Mesenchymal stem cell (in vitro differentiated cells and primary cell): Measurements from ENCODE around the gene TCF25.

Experiments
- DNase-seq: peaks from one replicate; pipeline ENCODE4 v3.0.0-alpha.2; 2013
- H2AFZ ChIP-seq: one replicate; pipeline ENCODE4 v1.6.1; 2013; ENCODE audit warnings: low read depth, mild to moderate bottlenecking, control low read depth, inconsistent platforms, low read length, moderate library complexity
- H2AK5ac ChIP-seq: 2 replicates; pipeline ENCODE4 v1.6.1; 2013; ENCODE audit warnings: low read length, moderate library complexity, mild to moderate bottlenecking, inconsistent platforms; ENCODE audit not compliant: severe bottlenecking
- H2BK120ac ChIP-seq: one replicate; pipeline ENCODE4 v1.6.1; 2013; ENCODE audit warnings: low read depth, mild to moderate bottlenecking, inconsistent platforms, low read length, moderate library complexity
- H2BK12ac ChIP-seq, 2 experiments: one replicate each; pipeline ENCODE4 v1.6.1; 2013; ENCODE audit warnings: inconsistent platforms in 2 of 2, low read length in 2 of 2, mild to moderate bottlenecking in 2 of 2, moderate library complexity in 2 of 2, control low read depth in 1 of 2
- H2BK15ac ChIP-seq: one replicate; pipeline ENCODE4 v1.6.1; 2013; ENCODE audit warnings: mild to moderate bottlenecking, low read depth, inconsistent platforms; ENCODE audit not compliant: poor library complexity, severe bottlenecking
- H2BK5ac ChIP-seq: 2 replicates; pipeline ENCODE4 v1.6.1; 2013; ENCODE audit warnings: low read depth, mild to moderate bottlenecking, low read length, control low read depth, inconsistent platforms; ENCODE audit not compliant: poor library complexity, severe bottlenecking
- H3K14ac ChIP-seq, 2 experiments: one replicate each; pipeline ENCODE4 v1.6.1; 2013; ENCODE audit warnings: inconsistent platforms in 2 of 2, low read length in 2 of 2, control low read depth in 1 of 2, mild to moderate bottlenecking in 1 of 2, moderate library complexity in 1 of 2
- H3K18ac ChIP-seq, 2 experiments: one replicate each; pipeline ENCODE4 v1.6.1; 2013; ENCODE audit warnings: inconsistent platforms in 2 of 2, low read length in 2 of 2, control low read depth in 1 of 2, low read depth in 1 of 2, mild to moderate bottlenecking in 1 of 2
- H3K23ac ChIP-seq, 2 experiments: one replicate each; pipeline ENCODE4 v1.6.1; 2013; ENCODE audit warnings: inconsistent platforms in 2 of 2, low read length in 2 of 2, mild to moderate bottlenecking in 2 of 2, moderate library complexity in 2 of 2, control low read depth in 1 of 2
- H3K27ac ChIP-seq: 2 replicates; pipeline ENCODE4 v1.5.1; 2013; ENCODE audit warnings: mild to moderate bottlenecking, moderate library complexity, low read length, control low read depth, inconsistent platforms; ENCODE audit not compliant: poor library complexity, severe bottlenecking
- H3K27me3 ChIP-seq, 2 experiments: 2 replicates each; pipeline versions ENCODE4 v1.6.1 to v1.7.0; 2013; ENCODE audit warnings: low read length in 2 of 2, mild to moderate bottlenecking in 2 of 2, moderate library complexity in 2 of 2, control low read depth in 1 of 2, inconsistent platforms in 1 of 2; ENCODE audit not compliant: control insufficient read depth in 1 of 2, insufficient read depth in 1 of 2
- H3K36me3 ChIP-seq, 2 experiments: 2 replicates each; pipeline versions ENCODE4 v1.6.1 to v1.7.0; 2013; ENCODE audit warnings: low read length in 2 of 2, control low read depth in 1 of 2, inconsistent platforms in 1 of 2, low read depth in 1 of 2, mild to moderate bottlenecking in 1 of 2; ENCODE audit not compliant: insufficient read depth in 2 of 2, control insufficient read depth in 1 of 2
- H3K4ac ChIP-seq, 2 experiments: one replicate each; pipeline ENCODE4 v1.6.1; 2013; ENCODE audit warnings: inconsistent platforms in 2 of 2, low read length in 2 of 2, mild to moderate bottlenecking in 2 of 2, moderate library complexity in 2 of 2, control low read depth in 1 of 2, low read depth in 1 of 2
- H3K4me1 ChIP-seq: 2 replicates; pipeline ENCODE4 v1.6.1; 2013; ENCODE audit warnings: low read depth, low read length, control low read depth; ENCODE audit not compliant: control insufficient read depth, insufficient read depth
- H3K4me2 ChIP-seq: 2 replicates; pipeline ENCODE4 v1.6.1; 2013; ENCODE audit warnings: low read length, mild to moderate bottlenecking, inconsistent platforms; ENCODE audit not compliant: poor library complexity, severe bottlenecking
- H3K4me3 ChIP-seq, 2 experiments: 2 replicates each; pipeline versions ENCODE4 v1.5.1 to v1.7.0; 2013; ENCODE audit warnings: low read length in 2 of 2, mild to moderate bottlenecking in 2 of 2, control low read depth in 1 of 2, low read depth in 1 of 2; ENCODE audit not compliant: insufficient read depth in 1 of 2
- H3K79me1 ChIP-seq: replicated peaks from 2 replicates; pipeline ENCODE4 v1.6.1; 2013; ENCODE audit warnings: mild to moderate bottlenecking, control low read depth, low read length, inconsistent platforms; ENCODE audit not compliant: poor library complexity, severe bottlenecking
- H3K9ac ChIP-seq: 2 replicates; pipeline ENCODE4 v1.7.0; 2013; ENCODE audit warnings: mild to moderate bottlenecking, low read length, moderate library complexity
- H3K9me3 ChIP-seq: 2 replicates; pipeline ENCODE4 v1.7.0; 2013; ENCODE audit warnings: mild to moderate bottlenecking, low read length; ENCODE audit not compliant: control insufficient read depth
- H4K8ac ChIP-seq: one replicate; pipeline ENCODE4 v1.6.1; 2013; ENCODE audit warnings: inconsistent platforms, mild to moderate bottlenecking, low read length, moderate library complexity
- H4K91ac ChIP-seq: one replicate; pipeline ENCODE4 v1.6.1; 2013; ENCODE audit warnings: mild to moderate bottlenecking, low read length, inconsistent platforms
- whole genome bisulfite sequencing: methylation state at CpG from one replicate; pipeline ENCODE4 v1.1.7; 2013; ENCODE audit warnings: mixed read lengths; 5-methylcytosine and 5-hydroxymethylcytosine counted together

Gene TCF25

DNA sequence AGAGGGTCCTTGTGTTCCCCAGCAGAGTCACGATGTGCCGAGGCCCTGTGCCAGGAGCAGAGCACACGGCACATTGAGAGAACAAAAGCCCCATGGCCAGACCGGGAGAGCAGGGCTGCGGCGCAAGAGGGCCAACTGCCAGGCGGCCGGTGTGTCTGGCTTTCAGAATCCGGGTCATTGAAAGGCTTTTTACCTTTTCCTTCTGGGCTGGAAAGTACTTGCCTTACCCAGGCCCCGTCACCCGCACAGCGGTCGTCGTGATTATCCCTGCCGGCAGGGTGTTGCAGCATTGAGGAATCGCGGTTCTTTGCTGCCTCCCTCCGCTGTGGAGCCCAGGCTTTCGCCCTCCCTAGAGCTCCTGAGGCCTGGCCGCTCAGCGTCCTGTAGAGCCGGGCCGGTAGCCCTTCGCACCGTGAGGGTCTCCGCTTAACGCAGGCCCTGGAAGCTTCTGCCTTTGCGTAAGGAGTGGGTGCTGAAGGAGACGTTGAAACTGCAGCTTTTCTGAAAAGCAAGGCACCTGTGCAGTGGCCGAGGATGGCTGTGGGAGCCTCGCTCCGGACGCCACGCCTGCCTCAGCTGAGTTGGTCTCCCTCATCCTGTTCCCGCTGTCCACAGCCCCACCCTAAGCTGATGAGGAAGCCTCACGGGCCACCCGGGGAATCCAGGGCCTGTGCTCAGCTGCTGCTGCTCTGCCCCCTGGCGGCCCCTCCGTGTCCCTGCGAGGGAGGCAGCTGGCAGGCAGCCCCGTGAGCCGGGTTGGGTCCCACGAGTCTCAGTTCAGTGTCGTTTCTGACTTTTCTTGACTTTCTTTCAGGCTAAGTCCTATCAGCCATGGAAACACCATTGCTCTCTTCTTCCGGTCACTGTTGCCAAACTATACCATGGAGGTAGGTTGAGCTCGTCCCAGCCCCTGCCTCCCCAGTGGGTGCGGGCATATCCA is 36.7 kb downstream of the TCF25 start:
- Histone ChIP-seq H2BK5ac (no peak overlapping the region), H3K18ac (no peak overlapping the region), H3K27ac (no peak overlapping the region), H2AK5ac (no peak overlapping the region), H3K4me1 (peaks cover 5% of the 10 kb centered on the region), H2BK15ac (no peak overlapping the region), H3K9me3 (no peaks in the 10 kb centered on the region), H4K91ac (no peak overlapping the region), H3K4me2 (no peak overlapping the region), H2AFZ (no peak overlapping the region), H3K79me1 (peaks cover 13% of the 10 kb centered on the region), H3K4me3 (no peak overlapping the region), H3K23ac (no peak overlapping the region), H4K8ac (no peak overlapping the region), H2BK12ac (no peak overlapping the region), H3K27me3 (no peaks in the 10 kb centered on the region), H3K14ac (no peak overlapping the region), H3K36me3 (peaks cover 73 to 86% of the 10 kb centered on the region in 2 experiments), H2BK120ac (no peak overlapping the region), H3K9ac (no peak overlapping the region), H3K4ac (no peak overlapping the region)
- 75% methylated on average over 47 of the region's 47 CpGs for WGBS
- DNase-seq, result peak; percentile 74

DNA sequence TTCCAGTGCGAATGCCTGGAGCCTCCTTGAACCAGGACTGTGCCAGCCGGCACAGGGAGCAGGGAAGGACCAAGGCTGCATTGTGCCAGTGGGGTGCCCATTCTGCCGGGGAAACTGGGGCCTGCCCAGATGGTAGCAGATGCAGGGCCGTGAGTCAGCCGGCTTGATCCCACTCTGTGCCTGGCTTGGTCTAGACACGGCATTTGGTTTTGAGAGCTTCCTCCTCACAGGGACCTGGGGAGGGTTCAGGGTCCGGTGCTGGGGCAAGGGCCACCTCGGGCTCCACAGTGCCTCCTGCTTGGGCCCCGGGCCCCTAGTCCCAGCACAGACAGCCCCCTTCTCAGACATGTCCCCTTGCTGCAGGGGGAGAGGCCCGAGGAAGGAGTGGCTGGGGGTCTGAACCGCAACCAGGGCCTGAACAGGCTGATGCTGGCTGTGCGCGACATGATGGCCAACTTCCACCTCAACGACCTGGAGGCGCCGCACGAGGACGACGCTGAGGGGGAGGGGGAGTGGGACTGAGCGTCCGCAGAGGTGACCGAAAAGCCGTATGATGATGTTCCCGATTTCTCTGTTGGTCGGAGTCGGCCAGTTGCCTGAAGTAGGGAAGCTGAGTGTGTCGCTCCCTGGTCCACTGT is 37.4 kb downstream of the TCF25 start:
- no peak overlapping the region for H3K4ac ChIP-seq

DNA sequence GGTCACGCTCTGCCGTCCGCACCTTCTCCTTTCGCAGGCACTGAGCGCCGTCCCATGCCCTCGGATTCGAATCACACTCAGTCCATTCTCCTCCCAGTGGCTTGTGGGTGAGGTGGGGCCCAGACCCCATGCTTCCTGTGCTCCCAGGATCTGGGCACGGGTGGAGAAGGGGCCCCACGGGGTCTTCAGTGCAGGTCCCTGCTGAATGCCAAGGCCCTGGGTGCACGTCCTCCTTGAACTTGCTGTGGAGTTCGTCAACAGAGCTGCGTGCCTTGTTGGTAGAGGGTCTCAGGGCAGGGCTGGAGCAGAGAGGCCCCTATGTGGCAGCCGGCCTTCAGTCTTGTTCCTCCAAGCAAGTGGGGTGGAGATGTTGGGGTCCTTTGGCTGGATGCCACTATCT is 38.0 kb downstream of the TCF25 start:
- Histone ChIP-seq H3K27me3 (no peaks in the 10 kb centered on the region), H3K4me3 (no peak overlapping the region), H2BK5ac (no peak overlapping the region), H2AK5ac (no peak overlapping the region), H4K8ac (no peak overlapping the region), H3K23ac (no peak overlapping the region), H4K91ac (no peak overlapping the region), H3K9ac (no peak overlapping the region), H3K4me1 (peaks cover 8% of the 10 kb centered on the region), H2BK120ac (no peak overlapping the region), H3K27ac (no peak overlapping the region), H3K14ac (no peak overlapping the region), H3K18ac (no peak overlapping the region), H2AFZ (no peak overlapping the region), H2BK12ac (no peak overlapping the region), H3K9me3 (no peaks in the 10 kb centered on the region), H3K36me3 (peaks cover 60 to 73% of the 10 kb centered on the region in 2 experiments), H3K4ac (no peak overlapping the region), H3K79me1 (peaks cover 13% of the 10 kb centered on the region), H3K4me2 (no peak overlapping the region), H2BK15ac (no peak overlapping the region)
- 94% methylated on average over 14 of the region's 14 CpGs for WGBS
- DNase-seq, result no peak

More for the DNA sequence above, 37.4 kb downstream of the TCF25 start:
- Histone ChIP-seq H3K9ac (no peak overlapping the region), H3K4me3 (no peak overlapping the region), H3K27me3 (no peaks in the 10 kb centered on the region), H2BK120ac (no peak overlapping the region), H3K23ac (no peak overlapping the region), H3K36me3 (peaks cover 65 to 78% of the 10 kb centered on the region in 2 experiments), H3K79me1 (peaks cover 13% of the 10 kb centered on the region), H2BK12ac (no peak overlapping the region), H3K9me3 (no peaks in the 10 kb centered on the region), H3K14ac (no peak overlapping the region), H3K4me1 (peaks cover 6% of the 10 kb centered on the region), H4K8ac (no peak overlapping the region), H3K4me2 (no peak overlapping the region), H3K27ac (no peak overlapping the region), H2AFZ (no peak overlapping the region), H2BK5ac (no peak overlapping the region), H2BK15ac (no peak overlapping the region), H3K18ac (no peak overlapping the region), H2AK5ac (no peak overlapping the region), H4K91ac (no peak overlapping the region)
- DNase-seq, result no peak
- 95% methylated on average over 22 of the region's 27 CpGs for WGBS

DNA sequence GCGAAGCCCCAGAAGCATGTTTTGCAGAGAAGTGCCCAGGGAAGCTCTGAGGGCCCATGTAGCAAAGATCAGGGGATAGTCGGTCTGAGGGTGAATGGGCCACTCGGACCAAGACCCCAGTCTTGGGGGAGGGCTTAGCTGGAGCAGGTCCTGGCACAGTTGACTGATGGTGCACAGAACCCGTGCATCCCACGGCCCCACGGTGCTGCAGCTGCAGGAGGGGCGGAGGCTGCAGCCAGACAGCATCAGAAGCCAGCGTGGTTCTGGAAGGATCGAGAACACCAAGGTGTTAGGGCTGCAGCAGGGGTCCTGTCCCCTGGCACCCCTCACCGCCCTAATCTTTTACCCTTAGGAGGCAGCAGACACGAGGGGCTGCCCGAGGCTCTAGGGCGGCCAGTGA is 38.8 kb downstream of the TCF25 start:
- Histone ChIP-seq H2BK5ac (no peak overlapping the region), H3K14ac (no peak overlapping the region), H2BK15ac (no peak overlapping the region), H3K4me2 (no peak overlapping the region), H3K79me1 (peaks cover 13% of the 10 kb centered on the region), H4K8ac (no peak overlapping the region), H3K23ac (no peak overlapping the region), H3K9me3 (no peaks in the 10 kb centered on the region), H3K9ac (no peak overlapping the region), H2AFZ (no peak overlapping the region), H3K18ac (no peak overlapping the region), H3K27me3 (no peaks in the 10 kb centered on the region), H3K36me3 (peaks cover 52 to 65% of the 10 kb centered on the region in 2 experiments), H2BK12ac (no peak overlapping the region), H2BK120ac (no peak overlapping the region), H3K4me3 (no peak overlapping the region), H2AK5ac (no peak overlapping the region), H3K4me1 (peaks cover 8% of the 10 kb centered on the region), H4K91ac (peak overlapping the region; percentile 5), H3K4ac (no peak overlapping the region), H3K27ac (no peak overlapping the region)
- 97% methylated on average over 13 of the region's 13 CpGs for WGBS
- no peak for DNase-seq
